ENCODE measurements around the gene STAP2.

The STAP2 gene

GRCh38 chr19:4338441-4339355, at the start of gene STAP2:
Gene STAP2, minus strand, starts transcription at chr19:4338827. Its CDS starts 74 bp downstream, at chr19:4338753.
- DNase-seq (ENCODE audit: low read depth in 2 of 2), result no peak

- DNase-seq (ENCODE audit: low read depth in 2 of 2), result no peak
These were observed 47.6 kb upstream of the STAP2 start for GRCh38 chr19:4386041-4386782.

- DNase-seq (ENCODE audit: low read depth in 2 of 2), result no peak
These were observed 46.8 kb upstream of the STAP2 start for GRCh38 chr19:4385291-4386040.

- peak in 1 of 2 donors; percentile 37 for DNase-seq (ENCODE audit: low read depth in 2 of 2)
These were observed 41.7 kb upstream of the STAP2 start for GRCh38 chr19:4380254-4380727.

GRCh38 chr19:4379383-4380253, 41.0 kb upstream of the STAP2 start:
- DNase-seq (ENCODE audit: low read depth in 2 of 2), result no peak

GRCh38 chr19:4378886-4379285, 40.3 kb upstream of the STAP2 start:
- no peak for DNase-seq (ENCODE audit: low read depth in 2 of 2)

GRCh38 chr19:4376991-4377781, 38.6 kb upstream of the STAP2 start:
- DNase-seq (ENCODE audit: low read depth in 2 of 2), result no peak

GRCh38 chr19:4376671-4376990, 38.0 kb upstream of the STAP2 start:
- no peak for DNase-seq (ENCODE audit: low read depth in 2 of 2)

- no peak for DNase-seq (ENCODE audit: low read depth in 2 of 2)
These were observed 37.5 kb upstream of the STAP2 start for GRCh38 chr19:4376028-4376670.

GRCh38 chr19:4375164-4376027, 36.8 kb upstream of the STAP2 start:
- DNase-seq (ENCODE audit: low read depth in 2 of 2), result no peak

GRCh38 chr19:4374498-4375163, 36.0 kb upstream of the STAP2 start:
- DNase-seq (ENCODE audit: low read depth in 2 of 2), result no peak

- DNase-seq (ENCODE audit: low read depth in 2 of 2), result no peak
These were observed 35.2 kb upstream of the STAP2 start for GRCh38 chr19:4373601-4374497.

GRCh38 chr19:4373013-4373367, 34.4 kb upstream of the STAP2 start:
- DNase-seq (ENCODE audit: low read depth in 2 of 2), result no peak

- DNase-seq (ENCODE audit: low read depth in 2 of 2), result no peak
These were observed 33.8 kb upstream of the STAP2 start for GRCh38 chr19:4372165-4373012.

GRCh38 chr19:4371247-4372164, 32.9 kb upstream of the STAP2 start:
- DNase-seq (ENCODE audit: low read depth in 2 of 2), result no peak

Data from stimulated activated CD8-positive, alpha-beta memory T cell treated with anti-CD3 and anti-CD28 coated beads, Interleukin-7, amount 100 ng/mL, for 1 hour (primary cell).